GM21526 (cell line): ENCODE data around the gene PTPRN2.

Experiments used
- ATAC-seq: cut with Tn5 transposase; IDR thresholded peaks from one replicate; pipeline ENCODE4 v1.9.1; 2021; ENCODE audit warnings: moderate library complexity; ENCODE audit not compliant: unreplicated experiment, low FRiP score

PTPRN2 gene

GRCh38 chr7:157686285-157686894, 901.2 kb downstream of the PTPRN2 start:
- ATAC-seq, result no peak

- no peak for ATAC-seq
Observed at GRCh38 chr7:157685430-157686284, 902.0 kb downstream of the PTPRN2 start.

- ATAC-seq, result no peak
Observed at GRCh38 chr7:157684909-157685429, 902.7 kb downstream of the PTPRN2 start.

GRCh38 chr7:157684157-157684908, 903.3 kb downstream of the PTPRN2 start:
- ATAC-seq, result no peak

GRCh38 chr7:157683747-157684156, 903.9 kb downstream of the PTPRN2 start:
- no peak for ATAC-seq

GRCh38 chr7:157682946-157683746, 904.5 kb downstream of the PTPRN2 start:
- no peak for ATAC-seq

GRCh38 chr7:157682064-157682945, 905.3 kb downstream of the PTPRN2 start:
- no peak for ATAC-seq

- ATAC-seq, result no peak
Observed at GRCh38 chr7:157679607-157680006, 908.0 kb downstream of the PTPRN2 start.

GRCh38 chr7:157678501-157678900, 909.1 kb downstream of the PTPRN2 start:
- ATAC-seq, result no peak

GRCh38 chr7:157676456-157677255, 911.0 kb downstream of the PTPRN2 start:
- ATAC-seq, result no peak

- ATAC-seq, result no peak
Observed at GRCh38 chr7:157676001-157676400, 911.6 kb downstream of the PTPRN2 start.

GRCh38 chr7:157675427-157675927, 912.1 kb downstream of the PTPRN2 start:
- ATAC-seq, result no peak

- no peak for ATAC-seq
Observed at GRCh38 chr7:157674715-157675426, 912.8 kb downstream of the PTPRN2 start.

GRCh38 chr7:157674027-157674714, 913.5 kb downstream of the PTPRN2 start:
- ATAC-seq, result no peak

- ATAC-seq, result no peak
Observed at GRCh38 chr7:157673573-157673972, 914.0 kb downstream of the PTPRN2 start.

GRCh38 chr7:157671358-157672255, 916.0 kb downstream of the PTPRN2 start:
- no peak for ATAC-seq
